SU-DHL-6 (cell line): ENCODE results near the gene LHFPL6.

ENCODE experiments used
- CTCF ChIP-seq: fragments of 200-600 bp; sonication (generic); IDR thresholded peaks from one replicate; pipeline ENCODE4 v1.5.1; 2017; ENCODE audit warnings: antibody characterized with exemption, mild to moderate bottlenecking, low read length, moderate library complexity; ENCODE audit not compliant: insufficient read depth, poor library complexity, severe bottlenecking
- EZH2phosphoT487 ChIP-seq: fragments of 200-600 bp; sonication (generic), shearing (Covaris generic); conservative IDR thresholded peaks from 2 replicates; pipeline ENCODE4 v1.6.1; 2018; ENCODE audit warnings: mild to moderate bottlenecking, antibody characterized with exemption, low read length, moderate library complexity, mixed read lengths

- no peak for TF ChIP-seq CTCF
- TF ChIP-seq EZH2phosphoT487, result no peak
Measured at GRCh38 chr13:39623466-39623865, 20.5 kb upstream of the LHFPL6 start.
